ENCODE data around the gene MTARC2.
"Not testable (repeated sequence)": the region's sequence is repeated elsewhere in the genome, so short reads cannot be mapped to it uniquely, and the experiment has no call there.

MTARC2 gene

DNA sequence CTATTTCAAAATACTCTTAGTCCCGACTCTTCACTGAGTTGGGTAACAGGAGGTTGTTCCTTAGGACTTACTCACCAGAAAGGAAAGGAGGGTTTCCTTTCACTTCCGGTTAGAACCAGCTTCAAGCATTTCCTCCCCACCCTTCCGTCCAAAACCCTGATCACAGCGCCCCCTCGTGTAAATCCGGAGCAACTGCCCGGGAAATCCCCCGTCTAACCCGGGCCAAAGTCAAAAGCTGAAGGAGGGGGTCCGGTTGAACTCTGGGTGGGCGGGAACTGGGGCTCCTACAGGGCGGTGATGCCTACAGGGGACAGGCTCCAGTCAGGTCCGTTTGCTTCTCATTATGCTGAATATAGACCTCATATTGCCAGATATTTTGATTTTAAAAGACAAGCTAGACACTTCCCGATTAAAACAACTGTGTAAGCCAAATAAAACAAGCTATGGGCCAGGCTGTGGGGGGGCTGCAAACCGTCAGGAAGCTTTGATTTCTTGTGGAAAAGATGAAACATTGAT, 15.0 kb upstream of the MTARC2 start:
- peak; percentile 50 for DNase-seq

DNA sequence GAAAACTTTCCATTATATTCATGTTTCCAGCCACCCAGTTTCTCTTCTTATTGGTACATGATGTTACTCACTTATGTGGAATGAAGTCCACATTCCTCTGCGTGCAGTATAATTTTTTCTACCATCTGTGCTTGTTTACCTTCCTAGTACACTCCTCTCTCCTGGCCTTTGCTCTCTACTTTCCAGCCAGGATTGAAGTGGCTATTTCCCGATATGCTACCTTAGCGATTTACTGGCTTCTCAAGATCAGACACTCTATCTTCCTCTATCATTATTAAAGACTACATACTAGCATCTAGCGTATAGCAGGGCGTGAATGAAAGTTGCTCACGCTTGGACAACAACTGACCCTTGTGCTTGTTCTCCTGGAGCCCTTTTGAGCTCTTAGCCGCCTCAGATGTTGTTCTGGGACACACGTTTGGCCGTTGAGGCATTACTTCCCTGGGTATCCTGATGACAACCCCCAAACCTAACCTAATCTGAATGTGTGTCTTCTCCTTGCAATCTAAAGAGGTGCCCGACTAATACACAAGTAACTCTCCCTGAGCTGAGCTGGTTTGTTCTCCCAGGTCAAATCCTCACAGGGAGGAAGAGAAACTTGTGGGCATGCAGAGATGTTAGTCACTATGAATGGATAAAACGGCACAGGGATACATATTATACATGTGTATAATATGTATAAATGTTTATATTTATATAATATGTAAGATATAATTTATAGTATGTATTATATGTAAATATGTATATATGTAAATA, 13.4 kb upstream of the MTARC2 start:
- DNase-seq, result peak; percentile 4

DNA sequence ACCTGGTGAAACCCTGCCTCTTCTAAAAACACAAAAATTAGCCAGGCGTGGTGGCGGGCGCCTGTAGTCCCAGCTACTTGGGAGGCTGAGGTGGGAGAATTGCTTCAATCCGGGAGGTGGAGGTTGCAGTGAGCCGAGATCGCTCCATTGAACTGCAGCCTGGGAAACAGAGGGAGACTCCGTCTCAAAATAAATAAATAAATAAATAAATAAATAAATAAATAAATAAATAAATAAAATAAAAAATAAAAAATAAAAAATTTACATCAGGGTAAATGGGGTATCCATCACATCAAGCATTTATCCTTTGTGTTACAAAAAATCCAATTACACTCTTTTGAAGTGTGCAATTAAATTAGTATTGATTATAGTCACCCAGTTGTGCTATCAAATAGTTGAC, 11.8 kb upstream of the MTARC2 start:
- DNase-seq, result not testable (repeated sequence)

DNA sequence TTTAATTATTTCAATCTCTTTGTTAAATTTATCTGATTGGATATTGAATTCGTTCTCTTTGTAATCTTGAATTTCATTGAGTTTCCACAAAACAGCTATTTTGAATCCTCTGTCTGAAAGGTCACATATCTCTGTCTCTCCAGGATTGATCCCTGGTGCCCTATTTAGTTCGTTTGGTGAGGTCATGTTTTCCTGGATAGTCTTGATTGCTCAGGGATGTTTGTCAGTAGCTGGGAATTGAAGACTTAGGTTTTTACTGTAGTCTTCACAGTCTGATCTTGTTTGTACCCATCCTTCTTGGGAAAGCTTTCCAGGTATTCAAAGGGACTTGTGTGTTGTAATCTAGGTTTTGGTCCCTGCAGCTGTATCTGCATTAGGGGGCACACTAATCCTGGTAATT, 6.8 kb upstream of the MTARC2 start:
- DNase-seq, result no peak

DNA sequence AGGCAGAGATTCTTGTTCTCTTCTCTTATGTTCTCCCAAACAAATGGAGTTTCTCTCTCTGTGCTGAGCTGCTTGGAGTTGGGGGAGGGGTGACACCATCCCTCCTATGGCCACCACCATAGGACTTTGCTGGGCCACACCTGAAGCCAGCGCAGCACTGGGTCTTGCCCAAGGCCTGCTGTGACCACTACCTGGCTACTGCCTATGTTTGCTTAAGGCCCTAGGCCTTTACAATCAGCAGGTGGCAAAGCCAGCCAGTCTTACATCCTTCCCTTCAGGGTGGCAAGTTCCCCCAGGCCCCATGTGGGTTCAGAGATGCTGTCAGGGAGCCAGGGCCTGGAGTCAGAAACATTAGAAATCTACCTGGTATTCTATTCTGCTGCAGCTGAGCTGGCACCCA, 6.3 kb upstream of the MTARC2 start:
- DNase-seq, result no peak

DNA sequence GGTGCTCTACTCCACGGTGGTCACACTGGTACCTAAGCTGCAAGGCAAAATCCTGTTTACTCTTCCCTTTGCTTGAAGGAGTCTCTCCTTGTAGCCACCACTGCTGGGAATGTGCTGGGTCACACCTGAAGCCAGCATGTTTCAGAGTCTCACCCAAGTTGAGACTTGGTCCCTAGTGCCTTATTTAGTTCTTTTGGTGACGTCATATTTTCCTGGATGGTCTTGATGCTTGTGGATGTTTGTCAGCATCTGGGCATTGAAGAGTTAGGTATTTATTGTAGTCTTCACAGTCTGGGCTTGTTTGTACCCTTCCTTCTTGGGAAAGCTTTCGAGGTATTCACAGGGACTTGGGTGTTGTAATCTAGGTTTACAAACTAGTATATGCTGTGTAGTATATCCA, 5.6 kb upstream of the MTARC2 start:
- no peak for DNase-seq

DNA sequence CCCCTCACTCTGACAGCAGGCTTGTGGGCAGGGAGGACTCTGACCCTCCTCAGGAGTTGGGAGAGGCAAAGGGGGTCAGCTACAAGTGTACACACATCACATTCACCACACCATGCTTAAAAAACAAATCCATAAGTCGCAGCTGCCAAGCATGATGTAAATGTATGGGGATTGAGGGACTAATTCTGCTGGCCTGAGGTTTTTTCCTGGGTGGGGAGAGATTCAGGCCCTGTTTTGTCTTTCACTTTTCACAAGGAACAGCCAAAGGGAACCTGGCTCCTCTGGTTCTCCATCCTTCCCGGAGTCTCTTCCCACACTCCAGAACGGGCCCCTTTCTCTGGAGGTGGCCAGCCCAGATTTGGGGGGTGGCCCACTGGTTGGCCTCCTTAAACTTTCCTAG, 1.3 kb upstream of the MTARC2 start:
- DNase-seq, result no peak

DNA sequence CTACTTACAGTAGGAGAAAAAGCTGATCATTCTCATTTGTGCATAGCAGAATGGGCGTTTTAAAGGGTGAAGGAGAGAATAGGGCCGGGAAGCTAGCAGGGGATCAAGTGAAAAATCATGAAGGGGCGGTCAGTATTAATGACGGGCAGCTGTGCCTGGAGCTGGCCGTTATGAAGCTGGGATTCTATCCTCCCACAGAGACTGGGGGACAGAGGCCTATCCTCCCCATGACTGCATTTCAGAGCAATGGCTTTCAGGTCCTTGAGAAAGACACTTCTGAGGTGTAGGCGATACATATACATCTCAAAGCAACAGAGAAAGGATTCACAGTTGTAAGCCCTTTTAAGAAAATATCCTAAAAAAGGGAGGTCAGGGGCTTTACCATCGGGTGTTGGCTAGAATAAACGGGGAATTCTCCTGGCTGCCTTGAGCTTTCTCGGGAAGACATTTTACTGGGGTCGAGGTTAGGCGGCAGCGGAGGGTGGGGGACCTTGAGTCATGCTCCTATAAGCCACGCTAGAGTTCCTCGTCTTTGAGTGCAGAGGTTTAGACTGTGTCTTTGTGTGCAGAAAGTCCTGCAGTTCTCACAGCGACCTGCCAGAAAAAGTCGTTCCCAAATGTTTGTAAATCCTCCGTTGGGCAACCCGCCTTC, 559 bp upstream of the MTARC2 start:
- no peak for DNase-seq

DNA sequence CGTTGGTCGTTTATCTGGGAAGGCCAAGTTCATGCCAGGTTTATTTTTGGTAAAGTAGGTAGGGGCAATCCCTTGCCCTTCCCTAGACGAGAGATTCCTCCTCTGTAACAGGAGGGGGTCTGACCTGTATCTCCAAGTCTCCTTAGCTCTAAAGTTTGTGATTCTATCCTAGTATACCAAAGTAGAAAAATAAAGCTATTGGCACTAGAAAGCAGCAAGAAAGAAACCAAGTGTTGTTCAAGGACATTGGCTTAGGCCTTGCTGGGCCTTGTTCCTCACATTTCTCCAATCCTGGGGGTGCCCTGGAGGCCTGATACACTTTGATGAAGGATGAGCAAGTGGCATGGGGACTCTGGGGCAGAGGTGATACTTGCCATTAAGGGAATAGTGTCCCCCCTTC, 814 bp downstream of the MTARC2 start:
- no peak for DNase-seq

DNA sequence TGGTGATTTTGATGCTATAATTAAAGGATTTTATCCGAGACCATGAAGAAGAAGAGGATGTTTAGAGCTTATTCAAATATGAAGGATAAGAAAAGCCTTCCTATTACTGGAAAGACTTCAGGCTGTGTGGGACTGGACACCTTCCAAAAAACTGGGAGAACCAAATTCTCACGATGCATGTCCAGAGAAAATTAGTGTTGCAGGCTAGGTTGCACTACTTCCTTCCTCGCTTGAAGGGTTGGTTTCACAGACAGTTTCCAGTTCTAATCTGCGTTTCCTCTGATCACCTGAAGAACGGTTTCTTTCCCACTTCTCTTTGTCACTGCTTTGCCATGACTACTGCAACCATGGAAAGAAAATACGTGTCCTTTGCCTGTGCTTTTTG, 2.0 kb downstream of the MTARC2 start:
- DNase-seq, result no peak

DNA sequence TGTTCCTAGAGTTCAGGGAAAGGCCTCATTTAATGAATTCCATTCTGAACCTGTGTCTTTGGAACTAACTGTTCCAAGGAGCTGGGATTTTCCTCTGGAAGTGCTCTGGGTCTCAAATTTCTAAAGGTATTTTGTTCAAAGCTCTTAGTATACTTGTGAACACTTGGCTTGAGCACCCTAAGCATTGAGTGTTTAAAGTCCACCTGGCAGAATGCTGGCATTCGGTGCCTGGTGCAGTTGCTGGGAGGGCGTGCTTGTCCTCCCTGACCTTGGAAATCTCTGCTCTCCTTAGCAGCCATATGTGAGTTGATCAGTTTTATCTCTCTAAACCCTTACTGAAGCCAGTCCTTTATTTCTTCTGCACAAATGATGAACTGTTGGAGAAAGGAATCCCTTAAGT, 3.0 kb downstream of the MTARC2 start:
- no peak for DNase-seq

DNA sequence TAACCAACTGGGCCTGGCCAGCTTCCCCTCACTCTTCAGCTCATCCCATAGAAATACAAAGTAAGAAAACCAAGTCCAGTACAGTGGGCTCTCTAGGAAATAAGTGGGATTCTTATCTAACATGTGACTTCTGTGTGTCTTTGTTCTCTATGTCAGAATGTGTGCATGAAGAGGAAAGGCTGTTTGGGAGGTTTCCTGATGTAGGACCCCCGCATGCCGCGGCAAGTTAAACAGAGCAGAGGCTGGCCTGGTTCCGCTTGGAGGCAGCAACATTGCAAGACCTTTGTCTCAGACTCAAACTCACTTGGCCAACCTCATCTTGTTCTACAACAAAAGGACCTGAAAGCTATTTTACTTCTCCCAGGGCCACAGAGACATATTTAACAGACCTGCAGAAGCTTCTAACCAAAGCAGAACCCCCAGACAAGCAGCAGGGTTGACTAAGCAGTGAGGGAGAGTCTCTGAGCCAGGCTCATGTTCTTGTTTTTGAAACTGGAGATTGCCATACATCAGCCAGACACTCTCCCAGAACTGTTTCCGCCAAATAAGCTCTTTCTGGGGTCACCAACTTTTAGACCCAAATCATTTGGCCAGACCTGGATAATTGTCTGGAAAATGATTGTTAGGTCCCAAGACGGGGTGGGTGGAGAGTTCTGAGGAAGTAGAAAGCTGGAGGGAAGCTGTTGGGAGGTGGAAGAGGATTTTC, 6.2 kb downstream of the MTARC2 start:
- DNase-seq, result no peak

DNA sequence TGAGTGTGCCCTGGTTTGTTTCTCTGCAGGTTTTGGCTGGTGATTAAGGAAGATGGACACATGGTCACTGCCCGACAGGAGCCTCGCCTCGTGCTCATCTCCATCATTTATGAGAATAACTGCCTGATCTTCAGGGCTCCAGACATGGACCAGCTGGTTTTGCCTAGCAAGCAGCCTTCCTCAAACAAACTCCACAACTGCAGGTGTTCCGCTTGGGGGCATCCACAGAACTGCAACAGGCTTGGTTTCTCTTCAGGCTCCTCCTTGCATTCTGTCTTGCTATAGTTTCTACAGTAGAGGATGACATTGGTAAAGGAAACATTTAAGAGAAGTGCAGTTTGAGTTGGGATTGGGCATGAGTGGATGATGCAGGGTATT, 6.8 kb downstream of the MTARC2 start:
- no peak for DNase-seq

DNA sequence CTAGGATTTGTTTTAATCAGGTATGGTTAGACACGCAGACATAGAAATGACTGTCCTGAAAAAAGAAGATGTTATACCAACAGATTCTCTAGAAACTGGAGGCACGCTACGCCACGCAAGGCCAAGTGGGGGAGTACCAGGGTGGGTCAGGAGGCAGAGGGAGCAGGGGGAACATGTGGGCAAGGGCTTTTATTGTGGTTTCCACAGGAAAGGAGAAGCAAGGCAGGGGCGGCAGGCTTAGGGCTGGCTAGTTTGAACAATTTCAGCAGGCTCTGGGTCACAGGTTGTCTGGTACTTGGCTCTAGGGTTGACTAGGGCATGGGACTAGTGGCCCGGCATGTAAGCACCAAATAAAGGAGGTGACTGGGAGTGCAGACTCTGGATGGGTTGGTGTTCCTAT, 7.2 kb downstream of the MTARC2 start:
- no peak for DNase-seq

DNA sequence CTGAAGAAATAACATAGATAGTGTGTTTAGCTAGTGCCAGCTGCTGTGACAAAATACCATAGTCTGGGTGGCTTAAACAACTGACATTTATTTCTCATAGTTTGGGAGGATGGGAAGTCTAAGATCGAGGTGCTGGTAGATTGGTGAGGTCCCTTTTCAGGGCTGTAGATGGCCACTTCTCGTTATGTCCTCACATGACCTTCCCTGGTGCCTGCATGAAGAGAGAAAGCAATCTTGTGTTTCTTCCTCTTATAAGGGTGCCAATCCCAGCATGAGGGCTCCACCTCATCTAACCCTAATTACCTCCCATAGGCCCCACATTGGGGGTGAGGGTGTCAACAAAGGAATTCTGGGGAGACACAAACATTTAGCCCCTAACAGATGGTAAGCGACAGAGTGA, 9.3 kb downstream of the MTARC2 start:
- DNase-seq, result no peak

DNA sequence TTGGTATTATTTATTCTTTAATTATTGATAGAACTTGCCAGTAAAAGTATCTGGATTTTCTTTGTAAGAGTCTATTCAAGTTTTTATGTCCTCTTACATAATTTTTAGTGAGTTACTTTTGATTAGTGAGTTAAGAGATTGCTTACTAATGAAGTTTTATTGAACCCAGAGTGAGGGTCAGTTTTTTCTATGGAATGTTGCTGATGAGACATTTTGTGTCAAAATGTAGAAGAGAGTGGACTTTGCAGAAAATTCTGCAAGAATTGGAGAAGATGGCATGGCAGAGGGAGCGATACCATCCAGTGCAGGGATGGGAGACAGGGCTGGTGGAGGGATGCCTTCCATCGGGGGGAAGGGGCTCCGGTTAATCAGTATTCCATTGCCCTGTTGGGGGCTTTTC, 11.0 kb downstream of the MTARC2 start:
- DNase-seq, result no peak

DNA sequence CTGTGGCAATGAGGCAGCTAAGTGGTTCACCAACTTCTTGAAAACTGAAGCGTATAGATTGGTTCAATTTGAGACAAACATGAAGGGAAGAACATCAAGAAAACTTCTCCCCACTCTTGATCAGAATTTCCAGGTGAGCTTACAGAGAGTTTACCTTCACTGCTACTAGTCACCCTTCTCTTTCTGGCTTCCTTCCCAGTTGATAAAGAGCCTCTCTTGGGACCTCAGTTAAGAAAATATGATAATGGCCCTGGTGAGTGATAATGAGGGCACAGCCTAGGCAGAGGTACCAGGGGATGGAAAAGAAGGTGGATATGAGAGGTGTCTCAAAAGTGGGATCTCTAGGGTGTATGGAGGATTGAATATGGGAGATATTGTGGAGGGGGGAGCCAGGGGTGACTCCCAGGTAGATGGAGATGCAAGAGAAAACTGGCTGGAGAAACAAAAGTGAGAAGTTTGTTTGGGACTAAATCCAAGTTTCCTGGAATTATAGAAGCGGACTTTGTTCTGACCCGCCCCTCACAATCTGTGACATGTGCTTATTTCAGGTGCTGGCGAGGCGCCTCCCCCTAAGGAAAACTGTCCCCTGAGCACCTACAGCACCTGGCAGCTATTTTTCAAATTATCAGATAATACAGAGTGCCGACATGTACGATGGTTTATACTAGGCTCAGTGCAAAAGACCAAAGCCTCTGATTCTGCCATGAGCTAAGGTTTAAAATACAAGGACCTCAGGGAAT, 13.7 kb downstream of the MTARC2 start:
- no peak for DNase-seq

DNA sequence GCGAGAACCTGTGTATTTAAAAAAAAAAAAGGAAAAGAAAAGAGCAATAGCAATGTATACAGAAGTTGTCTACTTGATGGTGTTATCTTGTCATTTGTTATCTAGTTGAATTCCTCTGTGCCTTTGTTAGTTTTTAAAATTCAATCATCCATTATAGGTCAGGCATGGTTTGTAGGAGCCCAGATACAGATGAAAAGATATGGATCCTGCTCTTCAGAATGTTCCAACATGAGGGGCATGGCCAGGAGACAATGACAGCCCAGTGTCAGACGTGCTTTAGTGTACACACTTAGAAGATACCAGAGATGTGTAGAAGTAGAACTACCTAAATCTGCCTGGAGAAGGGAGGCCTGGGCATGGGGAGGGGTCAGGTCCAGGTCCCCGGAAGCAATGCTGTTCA, 16.6 kb downstream of the MTARC2 start:
- DNase-seq, result no peak

DNA sequence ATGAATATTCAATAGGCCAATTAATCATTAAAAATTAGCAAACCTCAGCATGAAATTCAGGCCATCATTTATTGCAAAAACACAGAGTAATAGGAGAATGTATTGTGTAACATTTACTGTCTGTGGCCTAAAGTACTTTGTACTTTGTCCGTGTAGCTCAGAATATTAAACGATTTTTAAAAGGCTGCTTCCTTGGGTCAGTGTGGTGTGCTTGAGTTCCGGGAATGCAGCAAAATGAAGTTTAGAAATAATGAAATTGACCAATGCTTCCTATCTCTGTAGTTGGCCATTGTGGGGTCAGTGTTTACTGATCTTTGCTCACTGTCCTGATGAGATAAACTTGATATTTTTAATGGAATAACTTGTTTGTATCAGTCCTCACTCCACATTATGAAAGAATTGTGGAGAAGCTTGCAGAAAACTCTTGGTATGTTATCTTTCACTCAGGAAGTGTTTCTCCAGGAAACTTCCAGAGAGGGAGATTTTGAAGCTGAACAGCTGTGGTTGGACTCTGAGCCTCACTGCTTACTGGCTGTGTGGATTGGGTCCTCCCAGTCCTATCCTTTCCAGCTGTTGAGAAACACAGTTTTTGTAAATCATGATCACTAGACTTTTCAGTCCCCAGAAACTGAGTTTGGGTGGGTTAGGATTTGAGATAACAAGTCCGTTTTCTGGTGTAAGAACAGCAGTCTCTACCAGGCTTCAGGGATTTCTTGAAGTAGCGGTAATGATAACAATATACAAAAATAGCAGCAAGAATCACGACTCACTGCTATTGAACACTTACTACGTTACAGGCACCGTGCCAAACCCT, 19.4 kb downstream of the MTARC2 start:
- no peak for DNase-seq

DNA sequence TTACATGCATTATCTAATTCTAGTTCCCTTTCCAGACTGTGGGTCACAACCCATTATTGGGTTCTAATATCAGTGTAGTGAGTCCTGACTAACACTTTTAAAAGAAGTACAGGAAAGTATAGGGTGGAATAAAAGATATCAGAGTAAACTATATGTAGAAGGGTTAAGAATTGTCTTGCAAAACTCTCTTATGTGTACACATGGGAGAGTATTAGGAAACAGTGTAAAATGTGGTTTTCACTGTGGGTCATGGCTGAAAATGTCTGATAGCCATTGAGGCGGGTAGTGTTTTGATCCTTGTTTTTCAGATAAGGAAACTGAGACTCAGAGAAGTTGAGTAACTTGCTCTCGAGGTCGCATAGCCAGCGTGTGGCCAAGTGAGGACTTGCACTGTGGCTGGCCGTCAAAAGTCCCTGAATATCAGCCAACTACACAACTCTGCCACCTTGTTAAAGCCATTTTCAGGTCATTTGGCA, 20.0 kb downstream of the MTARC2 start:
- DNase-seq, result no peak

DNA sequence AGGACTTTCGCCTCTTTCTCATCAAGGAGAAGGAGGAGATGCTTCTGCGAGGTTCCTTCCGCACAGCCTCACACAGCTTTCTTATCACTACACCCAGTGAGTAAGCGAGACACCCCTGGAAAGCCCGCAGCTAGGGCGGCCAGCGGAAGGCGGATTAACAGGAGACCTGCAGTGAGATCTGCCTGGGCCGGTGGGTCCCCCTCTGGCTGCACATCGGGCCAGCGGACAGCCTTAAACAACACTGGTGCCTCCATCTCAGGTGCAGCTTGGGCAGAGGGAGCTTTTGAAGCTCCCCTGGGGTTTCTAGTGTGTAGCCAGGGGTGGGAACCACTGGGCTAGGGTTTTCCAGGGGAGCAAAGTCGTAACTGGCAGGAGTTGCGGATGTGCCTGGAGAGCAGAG, 21.1 kb downstream of the MTARC2 start:
- no peak for DNase-seq

DNA sequence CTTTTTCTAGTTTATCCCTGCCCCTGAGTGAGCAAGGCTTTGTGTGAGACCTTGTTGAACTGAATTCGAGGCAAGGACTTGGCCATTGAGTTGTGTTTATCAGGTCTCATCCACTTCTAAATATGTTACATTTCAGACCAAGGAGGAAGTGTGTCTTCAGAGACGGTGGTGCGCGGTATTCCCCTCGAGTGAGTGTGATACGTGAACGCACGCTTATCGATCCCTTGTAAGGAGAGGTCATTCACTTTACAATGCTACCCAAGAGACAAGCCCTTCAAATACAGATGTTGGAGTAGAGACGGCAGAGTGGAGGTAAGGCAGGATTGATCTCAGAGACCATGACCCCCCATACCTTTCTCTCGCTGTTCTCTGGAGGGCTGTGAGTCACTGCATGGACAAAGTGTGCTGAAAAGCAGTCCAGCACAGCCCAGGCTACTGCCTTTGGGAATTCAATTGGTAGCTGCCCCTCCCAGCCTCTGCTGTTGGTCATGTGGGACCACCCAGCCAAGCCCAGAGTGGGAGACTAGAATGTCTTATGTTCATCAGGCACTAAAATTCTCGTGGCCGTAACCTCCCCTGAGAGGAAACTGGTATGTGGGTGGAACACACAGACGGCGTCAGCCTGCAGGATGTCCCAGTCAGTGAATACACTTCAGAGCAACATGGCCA, 22.3 kb downstream of the MTARC2 start:
- DNase-seq, result no peak

Data from NCI-H510A treated with DMSO at 0.1 percent for 48 hours (cell line).